Measurements from ENCODE around the gene FAM98C.

DNA sequence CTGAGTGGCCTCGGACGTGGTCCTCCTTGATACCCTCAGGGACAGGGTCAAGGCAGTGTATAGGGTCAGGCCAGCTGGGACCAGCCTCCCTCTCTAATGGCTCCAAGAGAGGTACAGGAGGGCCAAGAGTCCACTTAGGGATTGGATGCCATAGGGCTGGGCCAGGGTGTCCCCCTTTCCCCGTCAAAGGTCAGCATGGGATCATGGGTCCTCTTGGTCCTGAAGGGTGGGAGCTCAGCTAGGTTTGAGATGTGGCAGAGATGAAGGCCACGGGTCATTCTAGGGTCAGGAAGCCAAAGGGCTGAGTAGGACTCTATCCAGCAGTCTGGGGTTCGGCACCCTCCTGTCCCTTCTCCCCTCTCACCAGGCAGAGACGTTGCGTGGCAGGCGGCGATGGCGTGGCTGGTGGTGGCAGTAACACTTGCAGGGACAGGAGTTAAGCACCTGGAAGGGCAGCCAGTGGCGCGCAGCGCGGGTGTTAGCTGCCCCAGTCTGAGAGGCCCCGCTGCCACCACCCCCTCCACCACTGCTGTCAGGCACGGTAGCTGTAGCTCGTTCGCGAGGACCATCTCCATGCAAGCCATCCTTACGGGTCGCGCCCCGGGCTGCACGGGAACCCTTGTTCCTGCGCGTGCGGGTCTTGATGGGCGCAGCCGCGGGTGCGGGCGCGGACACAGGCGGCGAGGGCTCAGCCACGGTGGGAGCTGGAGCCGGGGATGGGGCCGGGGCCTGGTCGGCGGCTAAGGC, 17.7 kb upstream of the FAM98C start:
- TF ChIP-seq, protein P1, sequence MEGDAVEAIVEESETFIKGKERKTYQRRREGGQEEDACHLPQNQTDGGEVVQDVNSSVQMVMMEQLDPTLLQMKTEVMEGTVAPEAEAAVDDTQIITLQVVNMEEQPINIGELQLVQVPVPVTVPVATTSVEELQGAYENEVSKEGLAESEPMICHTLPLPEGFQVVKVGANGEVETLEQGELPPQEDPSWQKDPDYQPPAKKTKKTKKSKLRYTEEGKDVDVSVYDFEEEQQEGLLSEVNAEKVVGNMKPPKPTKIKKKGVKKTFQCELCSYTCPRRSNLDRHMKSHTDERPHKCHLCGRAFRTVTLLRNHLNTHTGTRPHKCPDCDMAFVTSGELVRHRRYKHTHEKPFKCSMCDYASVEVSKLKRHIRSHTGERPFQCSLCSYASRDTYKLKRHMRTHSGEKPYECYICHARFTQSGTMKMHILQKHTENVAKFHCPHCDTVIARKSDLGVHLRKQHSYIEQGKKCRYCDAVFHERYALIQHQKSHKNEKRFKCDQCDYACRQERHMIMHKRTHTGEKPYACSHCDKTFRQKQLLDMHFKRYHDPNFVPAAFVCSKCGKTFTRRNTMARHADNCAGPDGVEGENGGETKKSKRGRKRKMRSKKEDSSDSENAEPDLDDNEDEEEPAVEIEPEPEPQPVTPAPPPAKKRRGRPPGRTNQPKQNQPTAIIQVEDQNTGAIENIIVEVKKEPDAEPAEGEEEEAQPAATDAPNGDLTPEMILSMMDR (IDR thresholded peaks at IDR 0.05) = peak; percentile 15; the same call in 1 of the 2 replicates
- TF ChIP-seq ZFX (IDR thresholded peaks at IDR 0.05; ENCODE audit: borderline replicate concordance) = no peak

Data from 22Rv1 (cell line).